Measurements from ENCODE around the gene NGF.

NGF gene

DNA sequence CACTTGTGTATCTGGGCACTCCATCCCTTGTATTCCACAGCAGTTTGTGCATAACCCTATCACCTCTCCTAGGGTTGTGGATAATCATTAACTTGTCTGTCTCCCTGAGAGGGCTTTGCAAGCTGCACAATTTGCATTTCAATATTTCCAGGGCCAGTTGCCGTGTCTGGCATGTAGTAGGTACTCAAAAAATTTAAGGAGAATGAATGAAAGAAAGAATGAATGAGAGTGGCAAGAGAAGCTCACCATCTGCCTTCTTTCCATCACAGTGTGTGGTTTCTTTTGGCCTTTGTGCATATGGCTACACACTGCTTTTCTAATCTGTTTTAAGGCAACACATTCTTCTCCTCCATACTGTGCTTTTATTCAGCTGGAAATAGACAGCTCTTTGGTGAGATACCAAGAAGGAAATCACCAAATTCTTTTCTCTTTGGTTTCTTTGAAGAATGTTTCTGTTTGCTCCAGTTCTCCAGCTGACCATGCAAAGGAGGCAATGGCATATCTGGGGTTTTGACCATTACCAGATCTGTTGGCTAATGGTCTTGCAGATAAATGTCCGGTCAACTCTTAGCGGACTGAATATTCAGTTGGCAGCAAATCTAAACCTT is 49.4 kb downstream of the NGF start:
- TF ChIP-seq, protein P1, sequence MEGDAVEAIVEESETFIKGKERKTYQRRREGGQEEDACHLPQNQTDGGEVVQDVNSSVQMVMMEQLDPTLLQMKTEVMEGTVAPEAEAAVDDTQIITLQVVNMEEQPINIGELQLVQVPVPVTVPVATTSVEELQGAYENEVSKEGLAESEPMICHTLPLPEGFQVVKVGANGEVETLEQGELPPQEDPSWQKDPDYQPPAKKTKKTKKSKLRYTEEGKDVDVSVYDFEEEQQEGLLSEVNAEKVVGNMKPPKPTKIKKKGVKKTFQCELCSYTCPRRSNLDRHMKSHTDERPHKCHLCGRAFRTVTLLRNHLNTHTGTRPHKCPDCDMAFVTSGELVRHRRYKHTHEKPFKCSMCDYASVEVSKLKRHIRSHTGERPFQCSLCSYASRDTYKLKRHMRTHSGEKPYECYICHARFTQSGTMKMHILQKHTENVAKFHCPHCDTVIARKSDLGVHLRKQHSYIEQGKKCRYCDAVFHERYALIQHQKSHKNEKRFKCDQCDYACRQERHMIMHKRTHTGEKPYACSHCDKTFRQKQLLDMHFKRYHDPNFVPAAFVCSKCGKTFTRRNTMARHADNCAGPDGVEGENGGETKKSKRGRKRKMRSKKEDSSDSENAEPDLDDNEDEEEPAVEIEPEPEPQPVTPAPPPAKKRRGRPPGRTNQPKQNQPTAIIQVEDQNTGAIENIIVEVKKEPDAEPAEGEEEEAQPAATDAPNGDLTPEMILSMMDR (IDR thresholded peaks at IDR 0.05; ENCODE audit: low read depth, low read length) = no peak
- DNase-seq (ENCODE audit: extremely low read depth, low read depth) = no peak

DNA sequence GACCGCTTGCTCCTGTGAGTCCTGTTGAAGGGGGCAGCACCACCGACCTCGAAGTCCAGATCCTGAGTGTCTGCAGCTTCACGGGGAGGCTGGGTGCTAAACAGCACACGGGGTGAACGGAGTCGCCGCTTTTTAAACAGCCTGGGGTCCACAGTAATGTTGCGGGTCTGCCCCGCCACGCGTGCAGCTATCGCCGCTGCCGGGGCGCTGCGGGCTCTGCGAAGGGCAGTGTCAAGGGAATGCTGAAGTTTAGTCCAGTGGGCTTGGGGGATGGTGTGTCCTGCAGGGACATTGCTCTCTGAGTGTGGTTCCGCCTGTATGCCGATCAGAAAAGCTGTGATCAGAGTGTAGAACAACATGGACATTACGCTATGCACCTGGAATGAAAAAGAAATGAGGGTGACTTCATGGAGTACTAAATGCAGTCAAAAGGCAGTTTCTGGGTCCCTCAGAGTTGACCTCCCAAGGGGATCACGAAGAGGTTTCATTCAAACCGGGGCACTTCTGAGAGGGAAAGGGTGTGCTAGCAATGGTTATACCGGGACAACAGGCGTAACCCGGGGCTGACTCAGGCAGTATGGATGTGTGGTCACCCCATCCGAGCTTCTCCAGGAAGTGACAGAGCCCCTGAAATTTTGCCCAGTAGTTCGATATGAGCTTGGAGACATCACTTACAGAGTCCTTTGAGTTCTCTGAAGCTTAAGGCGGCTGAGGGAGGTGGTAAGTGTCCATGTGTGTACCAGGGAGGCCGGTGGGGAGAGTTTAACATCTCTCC is 51.4 kb downstream of the NGF start:
- no peak for DNase-seq (ENCODE audit: extremely low read depth, low read depth)
- TF ChIP-seq, protein P1 (IDR thresholded peaks at IDR 0.05; ENCODE audit: low read depth, low read length) = no peak

DNA sequence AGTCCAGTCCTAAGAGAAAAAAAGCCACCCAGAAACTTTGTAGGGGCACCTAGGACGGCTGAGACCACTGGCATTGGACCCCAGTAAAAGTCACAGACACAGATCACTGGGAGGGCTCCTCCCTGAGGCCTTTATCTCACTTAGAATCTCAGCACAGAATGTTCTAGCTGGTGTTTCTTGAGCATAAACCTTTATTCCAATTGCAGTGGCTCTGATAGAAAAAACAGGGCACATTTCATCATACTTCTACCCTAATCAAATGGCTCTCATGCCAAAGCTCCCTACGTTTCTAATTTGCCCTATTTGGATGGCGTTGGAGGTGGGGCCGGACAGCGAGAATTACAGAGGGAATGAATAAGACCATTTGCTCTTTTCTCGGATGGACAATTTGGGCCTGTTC is 53.8 kb downstream of the NGF start:
- TF ChIP-seq, protein P1 (IDR thresholded peaks at IDR 0.05; ENCODE audit: low read depth, low read length) = no peak
- no peak for DNase-seq (ENCODE audit: extremely low read depth, low read depth)

DNA sequence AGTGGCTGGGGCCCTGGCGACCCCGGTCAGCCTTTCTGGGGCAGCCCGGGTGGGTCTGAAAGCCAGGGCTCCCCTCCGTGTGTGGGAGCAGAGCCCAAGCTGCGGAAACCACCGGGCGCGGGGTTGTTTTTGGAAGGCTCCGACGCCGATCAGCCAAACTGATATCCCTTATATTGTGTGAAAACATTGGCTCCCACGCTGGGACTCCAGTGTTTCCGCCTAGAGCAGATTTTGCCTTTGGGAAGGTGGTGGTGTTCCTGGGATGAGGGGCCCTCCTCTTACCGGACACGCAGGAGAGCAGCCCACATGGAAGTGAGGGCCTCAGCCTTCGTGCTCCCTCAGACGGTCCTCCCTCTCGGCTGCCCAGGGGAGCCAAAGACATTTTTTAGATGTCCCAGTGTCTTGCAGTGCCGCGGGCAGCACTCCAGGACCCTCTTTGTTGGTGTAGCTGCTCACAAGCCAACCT is 54.3 kb downstream of the NGF start:
- DNase-seq (ENCODE audit: extremely low read depth, low read depth) = no peak
- TF ChIP-seq, protein P1 (IDR thresholded peaks at IDR 0.05; ENCODE audit: low read depth, low read length) = no peak

DNA sequence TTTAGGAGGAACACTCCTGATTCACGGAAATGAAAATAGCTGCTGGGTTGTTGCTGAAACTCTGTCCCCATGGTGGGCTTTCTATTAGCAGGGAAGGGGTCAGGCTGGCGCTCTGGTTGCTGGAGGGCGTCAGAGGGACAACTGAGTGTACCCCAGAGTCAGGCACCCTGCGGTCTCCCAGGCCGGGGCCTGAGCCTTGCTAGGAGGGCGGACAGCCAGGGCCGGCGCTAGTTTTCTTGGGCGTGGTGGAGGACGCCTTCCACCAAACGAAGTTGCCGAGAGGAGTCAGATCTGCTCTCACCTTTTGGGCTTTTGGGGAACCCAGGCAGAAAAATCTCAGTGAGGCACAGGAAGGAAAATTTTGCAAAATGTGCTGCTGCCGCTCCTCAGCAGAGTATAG is 54.8 kb downstream of the NGF start:
- no peak for DNase-seq (ENCODE audit: extremely low read depth, low read depth)
- TF ChIP-seq, protein P1 (IDR thresholded peaks at IDR 0.05; ENCODE audit: low read depth, low read length) = no peak

DNA sequence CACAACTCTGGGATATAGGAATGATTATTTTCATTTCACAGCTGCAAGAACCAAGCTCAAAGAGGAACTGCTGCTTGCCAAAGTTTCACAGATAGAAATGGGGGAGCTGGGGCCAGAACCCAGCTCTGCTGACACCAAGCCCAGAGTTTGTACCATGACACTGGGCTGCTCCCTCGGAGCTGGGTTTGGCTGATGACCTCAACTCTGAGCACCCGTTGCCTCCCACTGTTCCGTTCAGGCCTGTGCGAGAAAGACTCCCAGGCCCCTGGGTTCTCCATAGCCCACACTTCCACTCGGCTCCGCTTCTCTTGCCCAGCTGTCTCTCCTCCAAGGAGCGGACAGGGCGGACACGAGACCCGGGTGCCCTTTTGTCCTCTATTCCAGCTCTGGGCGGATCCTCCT is 55.2 kb downstream of the NGF start:
- no peak for DNase-seq (ENCODE audit: extremely low read depth, low read depth)

DNA sequence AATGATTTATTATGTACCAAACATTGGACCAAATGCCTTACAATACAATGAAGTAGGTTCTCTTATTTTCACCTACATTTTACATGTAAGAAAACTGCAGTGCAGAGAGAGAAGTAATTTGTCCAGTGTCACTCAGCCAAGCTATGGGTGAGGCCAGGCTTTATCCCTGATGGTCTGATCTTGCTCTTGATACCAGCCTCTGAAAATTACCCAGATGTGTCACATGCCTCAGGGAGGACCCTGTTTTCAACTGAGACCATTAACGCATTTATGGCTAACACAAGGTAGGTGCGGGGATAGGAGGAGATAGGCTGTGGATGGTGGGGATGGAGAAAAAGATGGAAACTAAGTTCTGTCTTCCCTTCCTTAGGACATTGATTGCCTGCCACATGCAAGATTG is 56.9 kb downstream of the NGF start:
- TF ChIP-seq, protein P1 (IDR thresholded peaks at IDR 0.05; ENCODE audit: low read depth, low read length) = no peak
- DNase-seq (ENCODE audit: extremely low read depth, low read depth) = no peak

More for the DNA sequence above, 55.2 kb downstream of the NGF start:
- TF ChIP-seq, protein P1 (IDR thresholded peaks at IDR 0.05; ENCODE audit: low read depth, low read length) = no peak

Measured in AG09319 (cell line).